Bronchial epithelial cell (primary cell): ENCODE data around the gene PSMD5. TPM values are rescaled to one million over a fixed set of nuclear protein-coding genes. Genes with fewer than 3 reads are reported as not detected.

Experiments used
- DNase-seq: peaks from one replicate; pipeline ENCODE4 v3.0.0-alpha.2; 2010; ENCODE audit warnings: low read depth
- FAIRE-seq: peaks from 2 replicates; lab custom pipeline; 2011; peaks lifted over from hg19 to GRCh38; lab: Jason Lieb, UNC
- H3K27me3 ChIP-seq: 2 replicates; pipeline ENCODE4 v1.5.1; 2011; ENCODE audit warnings: low read length; ENCODE audit not compliant: control insufficient read depth, insufficient read depth
- H3K36me3 ChIP-seq: 2 replicates; pipeline ENCODE4 v1.5.1; 2011; ENCODE audit warnings: low read length; ENCODE audit not compliant: control insufficient read depth, insufficient read depth
- H3K4me3 ChIP-seq: 2 replicates; pipeline ENCODE4 v1.5.1; 2011; ENCODE audit warnings: mild to moderate bottlenecking, low read depth, low read length, control low read depth
- total RNA-seq: library from RNA; depleted of rRNA; stranded (reverse); fragments of >200 nt; gene quantifications from 2 replicates; pipeline ENCODE4 v1.2.1, GENCODE V29; 2014
- TF ChIP-seq, protein P1 (sequence below): IDR thresholded peaks from 2 replicates; pipeline ENCODE4 v1.5.1; 2011; ENCODE audit warnings: mild to moderate bottlenecking, moderate library complexity, low read length, control low read depth, inconsistent platforms; ENCODE audit not compliant: insufficient read depth, severe bottlenecking

Gene PSMD5
- total RNA-seq, 1 donor from 2014 or later, result 12.4 TPM

DNA sequence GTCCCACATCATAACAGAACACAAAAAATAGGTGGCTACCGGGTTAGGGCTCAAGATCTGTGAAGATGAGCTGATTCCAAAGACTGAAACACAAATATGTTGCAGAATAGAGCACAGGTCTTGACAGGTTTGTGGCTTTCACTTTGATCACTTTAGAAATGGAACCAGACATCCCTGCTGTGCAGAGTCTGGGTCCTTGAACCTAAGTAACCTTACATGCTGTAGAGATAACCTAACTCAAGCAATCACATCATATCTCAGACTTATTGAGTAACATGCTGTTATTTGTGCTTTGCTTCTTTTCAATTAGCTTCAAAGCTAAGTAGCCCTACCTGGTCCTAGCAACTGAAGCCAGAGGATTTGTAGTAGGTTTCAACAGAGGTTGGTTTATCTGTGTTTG, 73.8 kb downstream of the PSMD5 start:
- TF ChIP-seq, protein P1, sequence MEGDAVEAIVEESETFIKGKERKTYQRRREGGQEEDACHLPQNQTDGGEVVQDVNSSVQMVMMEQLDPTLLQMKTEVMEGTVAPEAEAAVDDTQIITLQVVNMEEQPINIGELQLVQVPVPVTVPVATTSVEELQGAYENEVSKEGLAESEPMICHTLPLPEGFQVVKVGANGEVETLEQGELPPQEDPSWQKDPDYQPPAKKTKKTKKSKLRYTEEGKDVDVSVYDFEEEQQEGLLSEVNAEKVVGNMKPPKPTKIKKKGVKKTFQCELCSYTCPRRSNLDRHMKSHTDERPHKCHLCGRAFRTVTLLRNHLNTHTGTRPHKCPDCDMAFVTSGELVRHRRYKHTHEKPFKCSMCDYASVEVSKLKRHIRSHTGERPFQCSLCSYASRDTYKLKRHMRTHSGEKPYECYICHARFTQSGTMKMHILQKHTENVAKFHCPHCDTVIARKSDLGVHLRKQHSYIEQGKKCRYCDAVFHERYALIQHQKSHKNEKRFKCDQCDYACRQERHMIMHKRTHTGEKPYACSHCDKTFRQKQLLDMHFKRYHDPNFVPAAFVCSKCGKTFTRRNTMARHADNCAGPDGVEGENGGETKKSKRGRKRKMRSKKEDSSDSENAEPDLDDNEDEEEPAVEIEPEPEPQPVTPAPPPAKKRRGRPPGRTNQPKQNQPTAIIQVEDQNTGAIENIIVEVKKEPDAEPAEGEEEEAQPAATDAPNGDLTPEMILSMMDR, result no peak
- DNase-seq (peak; percentile 69), FAIRE-seq (no peak)
- no peaks in the 10 kb centered on the region for H3K27me3 ChIP-seq
- H3K4me3 ChIP-seq, result no peak overlapping the region
- H3K36me3 ChIP-seq, result peaks cover 14% of the 10 kb centered on the region

GRCh38 chr9:120768247-120768646, 74.5 kb downstream of the PSMD5 start:
- DNase-seq (no peak), FAIRE-seq (no peak)
- peaks cover 17% of the 10 kb centered on the region for H3K36me3 ChIP-seq

GRCh38 chr9:120767451-120767850, 75.3 kb downstream of the PSMD5 start:
- peak; percentile 94 for DNase-seq
- Histone ChIP-seq H3K27me3 (no peaks in the 10 kb centered on the region), H3K4me3 (no peak overlapping the region), H3K36me3 (peaks cover 21% of the 10 kb centered on the region)
- TF ChIP-seq, protein P1, result no peak
- FAIRE-seq, result no peak

More at GRCh38 chr9:120768247-120768646, 74.5 kb downstream of the PSMD5 start:
- Histone ChIP-seq H3K4me3 (no peak overlapping the region), H3K27me3 (no peaks in the 10 kb centered on the region)
- TF ChIP-seq, protein P1, result no peak

Other genes starting within 250 kb of the PSMD5 start
- 4.7 and 5.9 TPM in 2 replicates for gene MEGF9, start 128.5 kb downstream of the PSMD5 start, total RNA-seq
- gene FBXW2, start 49.5 kb downstream of the PSMD5 start, total RNA-seq, result 30.0 and 31.1 TPM in 2 replicates
- gene PHF19, start 34.3 kb upstream of the PSMD5 start, total RNA-seq, result 7.6 TPM in 2 replicates
- 0.79 and 1.0 TPM in 2 replicates for gene TRAF1, start 83.9 kb upstream of the PSMD5 start, total RNA-seq
- gene C5, start 207.4 kb upstream of the PSMD5 start, total RNA-seq, result 0.64 and 1.3 TPM in 2 replicates
- 5.0 and 7.0 TPM in 2 replicates for gene CNTRL, start 232.0 kb upstream of the PSMD5 start, total RNA-seq